ENCODE results near the gene APBB2.
"Not testable (repeated sequence)": the region's sequence is repeated elsewhere in the genome, so short reads cannot be mapped to it uniquely, and the experiment has no call there.

APBB2 gene

GRCh38 chr4:41052287-41052686 is 162.1 kb downstream of the APBB2 start:
- Histone ChIP-seq H3K4ac (ENCODE audit: low read depth in 1 of 2, low read length in 2 of 2) (peak overlapping the region in 1 of 2 experiments; percentile 24), H2BK5ac (ENCODE audit: low read depth, low read length, poor library complexity, severe bottlenecking) (no peak overlapping the region), H2BK12ac (ENCODE audit: low read length in 2 of 2) (no peak overlapping the region), H3K27me3 (ENCODE audit: control insufficient read depth in 1 of 2, insufficient read depth in 1 of 2, low read length in 2 of 2) (no peaks in the 10 kb centered on the region), H3K4me3 (ENCODE audit: insufficient read depth in 1 of 2, low read depth in 1 of 2, low read length in 2 of 2) (no peak overlapping the region), H3K4me1 (ENCODE audit: control insufficient read depth, insufficient read depth, low read depth, low read length) (no peaks in the 10 kb centered on the region), H3K9me3 (ENCODE audit: control insufficient read depth, low read length) (no peaks in the 10 kb centered on the region), H4K91ac (ENCODE audit: low read length) (no peak overlapping the region), H3K79me1 (replicated peaks; ENCODE audit: low read length, poor library complexity, severe bottlenecking) (peaks cover 42% of the 10 kb centered on the region), H4K8ac (ENCODE audit: low read length) (no peak overlapping the region), H2AFZ (ENCODE audit: low read depth, low read length) (no peak overlapping the region), H3K23ac (ENCODE audit: low read length in 2 of 2) (no peak overlapping the region), H2AK5ac (ENCODE audit: low read length, severe bottlenecking) (no peak overlapping the region), H3K4me2 (ENCODE audit: low read length, poor library complexity, severe bottlenecking) (no peak overlapping the region), H2BK15ac (ENCODE audit: low read depth, poor library complexity, severe bottlenecking) (no peak overlapping the region), H3K9ac (ENCODE audit: low read length) (no peak overlapping the region), H2BK120ac (ENCODE audit: low read depth, low read length) (no peak overlapping the region), H3K36me3 (ENCODE audit: control insufficient read depth in 1 of 2, insufficient read depth in 2 of 2, low read depth in 1 of 2, low read length in 2 of 2) (peaks cover 4 to 18% of the 10 kb centered on the region in 2 experiments), H3K18ac (ENCODE audit: low read depth in 1 of 2, low read length in 2 of 2) (no peak overlapping the region), H3K14ac (ENCODE audit: low read length in 2 of 2) (no peak overlapping the region), H3K27ac (ENCODE audit: low read length, poor library complexity, severe bottlenecking) (no peak overlapping the region)
- DNase-seq: no peak
- WGBS: 94% methylated on average over 5 of the region's 5 CpGs

- no peak for DNase-seq
- no peak overlapping the region for H4K8ac ChIP-seq (ENCODE audit: low read length)
- no peaks in the 10 kb centered on the region for H3K4me1 ChIP-seq (ENCODE audit: control insufficient read depth, insufficient read depth, low read depth, low read length)
- no peak overlapping the region for H3K4me2 ChIP-seq (ENCODE audit: low read length, poor library complexity, severe bottlenecking)
- no peak overlapping the region for H3K18ac ChIP-seq (ENCODE audit: low read depth in 1 of 2, low read length in 2 of 2)
- H3K4ac ChIP-seq (ENCODE audit: low read depth in 1 of 2, low read length in 2 of 2): no peak overlapping the region
- H3K27ac ChIP-seq (ENCODE audit: low read length, poor library complexity, severe bottlenecking): no peak overlapping the region
- H3K9ac ChIP-seq (ENCODE audit: low read length): no peak overlapping the region
- WGBS: 97% methylated on average over 11 of the region's 11 CpGs
- peaks cover 5% of the 10 kb centered on the region for H3K9me3 ChIP-seq (ENCODE audit: control insufficient read depth, low read length)
- H2AFZ ChIP-seq (ENCODE audit: low read depth, low read length): no peak overlapping the region
- peak overlapping the region in 1 of 2 experiments; percentile 34 for H2BK12ac ChIP-seq (ENCODE audit: low read length in 2 of 2)
- H2BK15ac ChIP-seq (ENCODE audit: low read depth, poor library complexity, severe bottlenecking): no peak overlapping the region
- H3K36me3 ChIP-seq (ENCODE audit: control insufficient read depth in 1 of 2, insufficient read depth in 2 of 2, low read depth in 1 of 2, low read length in 2 of 2): peaks cover 4 to 21% of the 10 kb centered on the region in 2 experiments
- no peak overlapping the region for H2BK5ac ChIP-seq (ENCODE audit: low read depth, low read length, poor library complexity, severe bottlenecking)
- no peak overlapping the region for H3K4me3 ChIP-seq (ENCODE audit: insufficient read depth in 1 of 2, low read depth in 1 of 2, low read length in 2 of 2)
- no peak overlapping the region for H3K14ac ChIP-seq (ENCODE audit: low read length in 2 of 2)
- H3K27me3 ChIP-seq (ENCODE audit: control insufficient read depth in 1 of 2, insufficient read depth in 1 of 2, low read length in 2 of 2): no peaks in the 10 kb centered on the region
- no peak overlapping the region for H4K91ac ChIP-seq (ENCODE audit: low read length)
- H2BK120ac ChIP-seq (ENCODE audit: low read depth, low read length): no peak overlapping the region
- peaks cover 43% of the 10 kb centered on the region for H3K79me1 ChIP-seq (replicated peaks; ENCODE audit: low read length, poor library complexity, severe bottlenecking)
- H2AK5ac ChIP-seq (ENCODE audit: low read length, severe bottlenecking): no peak overlapping the region
- H3K23ac ChIP-seq (ENCODE audit: low read length in 2 of 2): no peak overlapping the region
Measured at GRCh38 chr4:41050880-41051775, 163.2 kb downstream of the APBB2 start.

GRCh38 chr4:41050116-41050515 is 164.2 kb downstream of the APBB2 start:
- no peak overlapping the region for H2BK120ac ChIP-seq (ENCODE audit: low read depth, low read length)
- H2AFZ ChIP-seq (ENCODE audit: low read depth, low read length): no peak overlapping the region
- H3K4me3 ChIP-seq (ENCODE audit: insufficient read depth in 1 of 2, low read depth in 1 of 2, low read length in 2 of 2): no peak overlapping the region
- H3K27ac ChIP-seq (ENCODE audit: low read length, poor library complexity, severe bottlenecking): no peak overlapping the region
- no peak overlapping the region for H3K14ac ChIP-seq (ENCODE audit: low read length in 2 of 2)
- H2BK12ac ChIP-seq (ENCODE audit: low read length in 2 of 2): no peak overlapping the region
- H3K9me3 ChIP-seq (ENCODE audit: control insufficient read depth, low read length): peaks cover 13% of the 10 kb centered on the region
- no peaks in the 10 kb centered on the region for H3K27me3 ChIP-seq (ENCODE audit: control insufficient read depth in 1 of 2, insufficient read depth in 1 of 2, low read length in 2 of 2)
- no peak overlapping the region for H2BK5ac ChIP-seq (ENCODE audit: low read depth, low read length, poor library complexity, severe bottlenecking)
- no peak overlapping the region for H3K4me2 ChIP-seq (ENCODE audit: low read length, poor library complexity, severe bottlenecking)
- peaks cover 38% of the 10 kb centered on the region for H3K79me1 ChIP-seq (replicated peaks; ENCODE audit: low read length, poor library complexity, severe bottlenecking)
- H3K4me1 ChIP-seq (ENCODE audit: control insufficient read depth, insufficient read depth, low read depth, low read length): no peaks in the 10 kb centered on the region
- no peak overlapping the region for H2AK5ac ChIP-seq (ENCODE audit: low read length, severe bottlenecking)
- H3K23ac ChIP-seq (ENCODE audit: low read length in 2 of 2): no peak overlapping the region
- no peak overlapping the region for H3K4ac ChIP-seq (ENCODE audit: low read depth in 1 of 2, low read length in 2 of 2)
- DNase-seq: no peak
- no peak overlapping the region for H2BK15ac ChIP-seq (ENCODE audit: low read depth, poor library complexity, severe bottlenecking)
- H4K91ac ChIP-seq (ENCODE audit: low read length): no peak overlapping the region
- 88% methylated on average over 1 of the region's 1 CpG for WGBS
- H4K8ac ChIP-seq (ENCODE audit: low read length): no peak overlapping the region
- H3K36me3 ChIP-seq (ENCODE audit: control insufficient read depth in 1 of 2, insufficient read depth in 2 of 2, low read depth in 1 of 2, low read length in 2 of 2): peaks cover 4 to 17% of the 10 kb centered on the region in 2 experiments
- H3K18ac ChIP-seq (ENCODE audit: low read depth in 1 of 2, low read length in 2 of 2): no peak overlapping the region
- H3K9ac ChIP-seq (ENCODE audit: low read length): no peak overlapping the region

DNA sequence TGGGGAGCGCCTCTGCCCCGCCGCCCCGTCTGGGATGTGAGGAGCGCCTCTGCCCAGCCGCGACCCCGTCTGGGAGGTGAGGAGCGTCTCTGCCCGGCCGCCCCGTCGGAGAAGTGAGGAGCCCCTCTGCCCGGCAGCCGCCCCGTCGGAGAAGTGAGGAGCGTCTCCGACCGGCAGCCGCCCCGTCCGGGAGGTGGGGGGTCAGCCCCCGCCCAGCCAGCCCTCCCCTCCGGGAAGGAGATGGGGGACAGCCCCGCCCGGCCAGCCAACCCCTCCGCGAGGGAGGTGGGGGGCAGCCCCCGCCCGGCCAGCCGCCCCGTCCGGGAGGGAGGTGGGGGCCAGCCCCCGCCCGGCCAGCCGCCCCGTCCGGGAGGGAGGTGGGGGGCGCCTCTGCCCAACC is 165.2 kb downstream of the APBB2 start:
- H4K91ac ChIP-seq (ENCODE audit: low read length); H3K9ac ChIP-seq (ENCODE audit: low read length); H3K4me1 ChIP-seq (ENCODE audit: control insufficient read depth, insufficient read depth, low read depth, low read length); H3K4me2 ChIP-seq (ENCODE audit: low read length, poor library complexity, severe bottlenecking); H3K4ac ChIP-seq (ENCODE audit: low read depth in 1 of 2, low read length in 2 of 2); H2BK12ac ChIP-seq (ENCODE audit: low read length in 2 of 2); H3K18ac ChIP-seq (ENCODE audit: low read depth in 1 of 2, low read length in 2 of 2); H3K23ac ChIP-seq (ENCODE audit: low read length in 2 of 2); H2BK5ac ChIP-seq (ENCODE audit: low read depth, low read length, poor library complexity, severe bottlenecking); H3K4me3 ChIP-seq (ENCODE audit: insufficient read depth in 1 of 2, low read depth in 1 of 2, low read length in 2 of 2); H3K14ac ChIP-seq (ENCODE audit: low read length in 2 of 2); DNase-seq; H3K27me3 ChIP-seq (ENCODE audit: control insufficient read depth in 1 of 2, insufficient read depth in 1 of 2, low read length in 2 of 2); H2AK5ac ChIP-seq (ENCODE audit: low read length, severe bottlenecking); H4K8ac ChIP-seq (ENCODE audit: low read length); H2BK15ac ChIP-seq (ENCODE audit: low read depth, poor library complexity, severe bottlenecking); H2BK120ac ChIP-seq (ENCODE audit: low read depth, low read length); H3K27ac ChIP-seq (ENCODE audit: low read length, poor library complexity, severe bottlenecking); H2AFZ ChIP-seq (ENCODE audit: low read depth, low read length): not testable (repeated sequence)
- Histone ChIP-seq H3K36me3 (ENCODE audit: control insufficient read depth in 1 of 2, insufficient read depth in 2 of 2, low read depth in 1 of 2, low read length in 2 of 2) (peaks cover 4 to 11% of the 10 kb centered on the region in 2 experiments), H3K79me1 (replicated peaks; ENCODE audit: low read length, poor library complexity, severe bottlenecking) (peaks cover 31% of the 10 kb centered on the region), H3K9me3 (ENCODE audit: control insufficient read depth, low read length) (peaks cover 21% of the 10 kb centered on the region)
- WGBS: 95% methylated on average over 18 of the region's 40 CpGs

All from mesenchymal stem cell (in vitro differentiated cells and primary cell).